Globus pallidus (tissue), 1 donor: ENCODE data around the gene TOX2.

Experiments used
- DNase-seq: peaks from one replicate; pipeline ENCODE4 v3.0.0-alpha.2; 2015; ENCODE audit warnings: low spot score

The TOX2 gene

DNA sequence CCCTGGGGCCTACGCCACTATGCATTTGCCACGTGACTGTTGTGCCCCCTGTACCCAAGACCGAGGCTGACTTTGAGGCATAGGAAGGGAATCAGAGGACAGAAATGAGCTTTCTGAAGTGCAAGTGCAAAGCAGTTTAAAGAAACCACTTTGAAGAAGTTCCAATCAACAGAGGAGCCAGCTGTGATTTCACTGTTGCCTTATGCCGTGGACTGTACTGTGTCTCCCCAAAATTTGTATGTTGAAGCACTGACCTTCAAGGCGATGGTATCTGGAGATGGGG is 161.2 kb downstream of the TOX2 start:
- no peak for DNase-seq

DNA sequence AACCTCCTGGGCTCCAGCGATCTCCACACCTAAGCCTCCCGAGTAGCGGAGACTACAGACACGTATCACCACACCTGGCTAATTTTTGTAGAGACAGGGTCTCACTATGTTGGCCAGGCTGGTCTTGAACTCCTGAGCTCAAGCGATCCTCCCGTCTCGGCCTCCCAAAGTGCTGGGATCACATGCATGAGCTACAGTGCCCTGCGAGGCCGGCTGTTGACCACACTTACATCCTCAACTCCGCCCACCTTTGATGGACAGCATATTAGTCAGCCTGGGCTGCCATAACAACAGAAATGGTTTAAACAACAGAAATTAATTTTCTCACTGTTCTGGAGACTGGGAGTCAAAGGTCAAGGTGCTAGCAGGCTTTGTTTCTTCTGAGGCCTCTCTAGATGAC is 164.6 kb downstream of the TOX2 start:
- no peak for DNase-seq

DNA sequence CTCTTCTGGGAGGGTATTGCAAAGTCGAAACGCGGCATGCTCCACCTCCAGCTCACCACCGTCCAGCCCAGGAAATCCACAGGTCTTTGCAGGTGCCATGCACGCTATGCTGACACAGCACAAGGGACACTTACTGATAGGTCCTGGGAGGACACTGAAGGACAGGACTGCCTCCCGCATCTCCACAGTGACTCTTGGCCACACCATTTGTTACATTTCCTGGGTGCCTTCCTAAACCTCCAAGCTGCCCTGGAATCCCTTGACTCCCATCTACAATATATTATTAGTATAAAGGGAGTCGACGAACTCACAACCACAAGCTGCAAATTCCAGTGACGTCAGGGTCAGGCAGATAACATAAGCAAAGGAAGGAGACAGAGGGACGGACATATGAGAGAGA is 165.4 kb downstream of the TOX2 start:
- no peak for DNase-seq

DNA sequence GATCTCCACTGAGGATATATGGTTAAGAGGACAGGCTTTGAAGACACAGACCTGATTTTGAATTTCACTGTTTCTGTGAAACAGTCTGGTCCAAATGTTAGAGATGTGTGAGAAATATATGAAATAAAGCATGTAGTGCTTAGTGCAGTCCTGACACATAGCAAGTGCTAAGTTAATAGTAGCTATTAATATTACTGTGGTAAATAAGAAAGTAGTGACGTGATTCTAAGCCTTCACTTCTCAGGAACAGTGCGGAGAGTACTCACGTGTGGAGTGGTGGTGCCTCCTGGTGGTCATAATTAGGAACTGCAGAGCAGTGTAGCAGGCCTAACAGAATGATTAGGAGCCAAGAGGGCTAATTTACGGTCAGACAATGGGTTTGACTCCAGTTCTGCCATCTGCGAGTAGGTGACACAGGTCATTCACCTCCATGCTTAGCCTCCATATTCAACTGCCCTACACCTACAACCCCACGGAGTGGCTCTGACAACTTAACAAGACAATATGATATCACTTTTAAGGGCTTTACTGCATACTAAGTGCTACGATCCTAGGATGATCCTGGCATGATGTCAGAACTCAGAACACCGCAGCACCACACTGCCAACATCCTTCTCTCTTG is 166.1 kb downstream of the TOX2 start:
- DNase-seq: peak; percentile 70

DNA sequence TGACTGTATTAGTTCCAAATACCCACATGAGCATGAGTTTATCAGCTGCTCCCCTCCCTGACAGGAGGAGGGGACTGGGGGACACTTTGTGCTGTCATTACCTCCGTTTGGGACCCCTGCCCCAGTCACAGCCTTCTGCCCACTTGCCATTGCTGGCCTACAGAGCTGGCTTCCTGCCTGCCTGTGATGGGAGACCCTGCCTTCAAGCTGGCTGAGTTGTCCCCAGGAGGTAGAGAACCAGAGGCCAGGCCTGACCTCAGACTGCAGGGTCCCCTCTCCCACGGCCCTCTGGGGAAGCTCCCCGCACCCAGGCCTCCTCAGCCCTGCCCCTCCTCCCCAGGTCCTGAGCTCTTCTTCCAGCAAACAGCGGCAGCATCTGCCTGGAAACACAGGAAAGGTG is 166.8 kb downstream of the TOX2 start:
- no peak for DNase-seq

DNA sequence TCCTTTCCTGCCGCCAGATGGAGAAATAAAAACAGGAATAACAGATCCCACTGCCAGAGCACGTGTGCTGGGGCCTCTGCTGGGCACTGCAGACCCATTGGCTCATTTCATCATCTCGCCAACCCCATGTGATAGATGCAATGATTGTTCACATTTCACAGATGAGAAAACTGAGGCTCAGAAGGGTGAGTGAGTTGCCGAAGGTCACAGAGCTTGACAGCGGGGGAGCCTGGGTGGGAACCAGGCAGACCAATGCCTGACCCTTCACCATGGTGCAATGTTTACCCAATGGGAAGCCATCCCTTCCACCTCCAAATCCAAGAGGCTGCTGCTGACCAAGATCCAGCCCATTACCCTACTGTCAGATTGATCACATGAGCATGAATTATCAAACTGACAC is 167.2 kb downstream of the TOX2 start:
- no peak for DNase-seq

DNA sequence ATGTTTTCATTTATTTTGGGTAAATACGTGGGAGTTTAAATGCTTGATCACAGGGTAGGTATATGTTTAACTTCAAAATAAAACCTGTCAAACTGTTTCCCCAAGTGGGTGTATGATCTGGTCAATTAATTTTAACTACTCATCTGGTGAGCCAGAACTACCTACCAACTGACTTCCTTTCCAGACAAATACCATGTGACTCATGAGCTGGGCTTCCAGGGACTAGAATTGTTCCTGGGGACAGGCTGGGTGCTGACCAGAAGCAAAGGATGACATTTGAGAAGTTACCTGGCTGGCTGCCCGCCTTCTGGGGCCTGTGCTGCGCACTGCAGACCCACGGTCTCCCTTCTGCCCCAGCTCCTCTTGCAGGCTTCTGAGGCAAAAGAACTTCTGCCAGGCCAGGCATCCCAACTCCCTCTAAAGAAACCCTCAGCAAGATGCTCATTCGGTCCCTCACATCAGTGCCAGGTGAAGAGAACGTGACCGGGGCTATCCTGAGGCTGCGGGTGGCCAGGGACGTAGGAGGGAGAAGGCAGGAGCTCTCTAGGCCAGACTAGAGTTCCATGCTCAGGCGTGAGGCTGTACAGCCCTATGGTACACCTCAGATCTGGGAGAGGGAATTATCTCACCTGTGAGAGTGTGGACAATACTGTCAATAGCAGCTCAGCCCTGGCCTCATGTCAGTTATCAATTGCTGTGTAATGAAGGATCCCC is 168.7 kb downstream of the TOX2 start:
- DNase-seq: no peak

DNA sequence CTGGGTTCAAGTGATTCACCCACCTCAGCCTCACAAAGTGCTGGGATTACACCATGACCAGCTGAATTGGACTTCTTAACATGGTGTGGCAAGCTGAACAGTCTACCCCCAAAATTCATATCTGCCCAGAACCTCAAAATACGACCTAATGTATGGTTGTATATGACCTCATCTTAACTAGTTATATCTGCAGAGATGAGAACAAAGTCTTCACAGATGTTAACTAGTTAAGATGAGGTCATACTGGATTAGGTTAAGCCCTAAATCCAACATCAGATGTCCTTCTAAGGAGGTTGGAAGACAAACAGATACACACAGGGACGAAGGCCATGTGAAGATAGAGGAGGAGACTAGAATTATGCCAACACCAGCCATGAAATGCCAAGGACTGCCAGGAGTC is 169.8 kb downstream of the TOX2 start:
- no peak for DNase-seq

DNA sequence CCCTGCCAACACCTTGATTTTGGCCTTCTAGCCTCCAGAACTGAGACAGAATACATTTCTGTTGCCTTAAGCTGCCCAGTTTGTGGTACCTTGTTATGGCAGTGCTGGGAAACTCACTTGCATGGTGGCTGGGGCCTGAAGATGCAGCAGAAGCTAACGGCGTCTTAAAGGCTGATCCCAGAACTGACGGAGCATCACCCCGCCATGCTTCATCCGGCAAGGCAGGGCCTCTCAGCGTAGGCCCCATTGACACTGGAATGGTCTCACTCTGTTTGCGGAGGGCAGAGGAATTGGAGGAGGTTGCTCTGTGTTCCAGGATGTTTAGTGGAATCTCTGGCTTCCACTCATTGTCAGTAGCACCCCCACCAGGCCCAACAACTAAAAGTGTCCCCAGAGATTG is 170.2 kb downstream of the TOX2 start:
- DNase-seq: no peak

DNA sequence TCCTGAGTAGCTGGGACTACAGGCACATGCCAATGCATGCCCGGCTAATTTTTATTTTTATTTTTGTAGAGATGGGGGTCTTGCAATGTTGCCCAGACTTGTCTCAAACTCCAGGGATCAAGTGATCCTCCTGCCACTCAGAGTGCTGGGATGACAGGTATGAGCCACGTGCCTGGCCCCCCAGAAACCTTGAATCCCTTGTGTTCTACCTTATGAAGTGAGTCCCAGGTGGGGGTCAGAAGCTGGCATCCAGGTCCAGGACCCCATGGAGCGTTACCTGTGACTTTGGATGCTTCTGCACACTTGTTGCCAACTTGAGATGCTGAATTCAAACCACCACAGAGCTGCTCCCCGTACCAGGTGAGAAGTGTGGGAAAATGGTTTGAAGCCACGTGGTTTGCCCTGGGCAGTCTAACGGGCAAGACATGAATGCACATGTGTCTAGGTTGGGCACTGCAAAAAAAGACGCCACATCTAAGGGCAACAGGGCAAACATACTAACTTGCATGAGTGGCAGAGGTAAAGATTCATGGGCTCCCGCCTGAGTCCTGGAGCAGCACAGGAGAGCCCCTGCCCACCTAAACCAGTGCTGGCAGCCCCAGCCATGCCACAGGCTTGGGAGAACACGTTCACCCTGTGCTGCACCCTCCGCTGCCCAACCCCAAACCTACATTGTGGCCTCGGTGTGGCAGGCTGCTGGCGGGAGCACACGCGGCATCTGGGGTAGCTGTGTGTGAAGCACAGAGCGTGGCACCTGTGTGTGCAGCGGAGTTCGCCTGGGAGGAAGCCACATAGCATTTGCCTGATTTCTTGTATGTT is 171.2 kb downstream of the TOX2 start:
- no peak for DNase-seq

DNA sequence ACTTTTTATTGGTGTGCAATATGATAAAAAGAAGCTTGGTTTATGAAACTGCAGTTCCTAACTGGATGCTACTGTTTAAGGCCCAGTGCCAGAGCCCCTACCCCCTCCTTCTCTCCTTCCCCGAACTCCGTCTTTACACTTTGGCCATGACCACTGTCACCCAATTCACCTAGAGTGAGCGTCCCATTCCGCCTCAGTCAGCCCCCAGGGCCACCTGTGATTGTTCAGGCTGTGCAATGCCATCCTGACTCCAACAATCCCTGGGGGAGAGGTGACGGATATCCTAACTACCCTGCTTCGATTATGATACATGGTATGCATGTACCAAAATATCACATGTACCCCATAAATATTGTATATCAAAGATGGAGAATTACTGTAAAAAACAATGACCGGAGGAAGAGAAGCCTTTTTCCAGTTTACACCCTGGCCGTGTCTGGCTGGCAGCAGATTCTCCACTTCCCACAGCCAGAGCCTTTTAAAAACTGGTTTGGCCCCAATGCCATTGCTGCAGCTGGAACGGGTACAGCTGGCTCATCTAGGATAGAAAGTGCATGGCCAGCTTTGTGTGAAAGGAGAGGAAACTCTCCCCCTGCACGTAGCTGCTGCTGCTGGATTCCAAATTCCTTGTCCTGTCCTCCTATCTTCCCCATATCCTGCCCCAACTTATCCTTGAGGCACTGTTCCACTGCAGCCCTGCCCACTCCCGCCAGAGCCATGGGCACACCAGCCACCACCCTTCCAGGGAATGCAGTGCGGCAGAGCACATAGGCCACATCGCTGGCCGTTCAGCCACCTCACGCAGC is 172.6 kb downstream of the TOX2 start:
- peak; percentile 20 for DNase-seq

DNA sequence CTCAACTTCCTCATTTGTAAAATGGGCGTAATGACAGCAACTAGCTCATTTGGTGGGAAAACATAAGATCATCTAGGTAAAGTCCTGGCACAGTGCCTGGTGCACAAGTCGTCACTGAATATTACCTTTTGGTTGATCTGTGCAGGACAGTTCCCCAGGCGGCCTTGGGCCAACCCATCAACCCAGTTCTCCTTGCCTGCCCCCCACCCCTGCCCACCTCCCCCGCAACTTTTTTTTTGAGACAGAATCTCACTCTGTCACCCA is 173.1 kb downstream of the TOX2 start:
- no peak for DNase-seq

DNA sequence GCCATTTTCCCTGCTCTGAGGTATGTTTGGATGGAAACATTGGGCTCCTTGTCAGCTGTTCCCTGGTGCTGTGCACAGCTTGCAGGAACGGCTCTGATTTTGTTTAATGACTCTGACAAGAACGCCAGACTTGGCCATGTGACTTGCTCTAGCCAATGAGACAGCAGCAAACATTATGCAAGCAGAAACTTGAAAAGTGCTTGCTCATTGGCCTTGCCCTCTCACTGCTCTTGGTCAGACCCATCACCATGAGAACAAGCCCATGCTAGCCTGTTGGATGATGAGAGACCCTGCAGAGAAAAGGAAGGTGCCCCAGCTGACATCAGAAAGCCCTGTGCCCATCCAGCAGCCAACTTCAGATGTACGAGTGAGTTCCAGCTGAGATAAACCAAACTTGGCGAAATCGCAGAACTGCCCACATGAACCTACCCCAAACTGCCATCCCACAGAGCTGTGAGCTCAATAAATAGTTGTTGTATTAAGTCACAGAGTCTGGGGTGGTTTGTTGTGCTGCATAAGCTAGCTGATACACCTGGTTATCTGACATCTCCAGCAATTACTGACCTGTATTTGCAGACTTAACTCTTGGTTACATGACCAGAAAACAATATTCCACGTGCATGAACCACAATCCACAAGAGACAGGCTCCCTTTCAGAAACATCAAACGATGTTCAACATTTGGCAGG is 175.5 kb downstream of the TOX2 start:
- DNase-seq: no peak

DNA sequence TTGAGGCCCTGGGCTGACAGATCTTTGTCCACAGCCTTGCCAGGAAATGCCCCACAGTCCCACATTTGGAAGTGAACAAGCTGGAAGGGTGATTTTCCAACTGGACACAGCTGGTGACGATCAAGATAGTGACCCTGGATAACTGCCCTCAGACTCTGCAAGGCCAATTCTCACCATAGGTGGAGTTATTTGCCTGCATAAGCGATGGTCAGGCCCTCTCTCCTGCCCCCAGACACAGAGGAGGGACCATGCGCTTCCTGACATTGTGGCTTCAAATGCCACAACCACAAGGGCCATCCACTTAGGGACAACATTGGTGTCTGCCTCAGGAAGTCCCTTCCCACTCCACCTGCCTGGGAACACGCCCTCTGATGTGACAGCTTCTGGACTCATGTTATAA is 176.4 kb downstream of the TOX2 start:
- DNase-seq: no peak

DNA sequence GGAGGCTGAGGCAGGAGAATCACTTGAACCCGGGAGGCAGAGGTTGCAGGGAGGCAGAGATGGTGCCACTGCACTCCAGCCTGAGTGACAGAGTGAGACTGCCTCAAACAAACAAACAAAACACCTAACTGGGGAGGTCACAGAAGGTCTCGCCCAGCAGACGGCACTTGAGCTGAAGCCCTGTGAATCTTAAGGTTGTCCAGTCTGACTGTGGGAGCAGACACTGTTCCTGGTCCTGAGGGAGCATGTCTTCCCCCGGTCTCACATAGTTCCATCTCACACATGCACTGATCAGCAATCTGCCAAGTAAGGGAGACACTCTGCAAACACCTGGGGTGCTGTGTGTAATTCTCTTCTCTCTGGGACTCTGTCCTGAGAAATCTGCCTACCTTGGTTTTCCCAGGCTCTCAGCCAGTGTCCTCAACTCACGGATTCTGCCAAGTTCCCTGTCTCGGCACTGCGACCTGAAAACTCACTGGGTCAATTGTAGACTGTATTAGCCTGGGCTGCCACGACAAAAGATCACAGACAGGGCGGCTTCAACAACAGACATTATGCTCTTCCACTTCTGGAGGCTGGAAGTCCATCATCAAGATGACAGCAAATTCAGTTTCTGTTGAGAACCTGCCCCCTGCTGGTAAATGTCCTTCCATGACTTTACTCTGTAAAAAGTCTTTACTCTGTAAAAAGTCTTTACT is 178.0 kb downstream of the TOX2 start:
- DNase-seq: no peak

DNA sequence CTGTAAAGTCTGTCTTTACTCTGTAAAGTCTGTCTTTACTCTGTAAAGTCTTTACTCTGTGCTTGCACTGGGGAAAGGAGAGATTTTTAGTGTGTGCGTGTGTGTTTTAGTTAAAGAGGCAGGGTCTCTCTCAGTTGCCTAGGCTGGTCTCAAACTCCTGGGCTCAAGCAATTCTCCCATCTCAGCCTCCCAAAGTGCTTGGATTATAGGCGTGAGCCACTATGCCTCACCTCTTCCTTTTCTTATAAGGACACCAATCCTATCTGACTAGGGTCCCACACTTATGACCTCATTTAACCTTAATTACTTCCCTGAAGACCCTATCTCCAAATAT is 178.6 kb downstream of the TOX2 start:
- no peak for DNase-seq

DNA sequence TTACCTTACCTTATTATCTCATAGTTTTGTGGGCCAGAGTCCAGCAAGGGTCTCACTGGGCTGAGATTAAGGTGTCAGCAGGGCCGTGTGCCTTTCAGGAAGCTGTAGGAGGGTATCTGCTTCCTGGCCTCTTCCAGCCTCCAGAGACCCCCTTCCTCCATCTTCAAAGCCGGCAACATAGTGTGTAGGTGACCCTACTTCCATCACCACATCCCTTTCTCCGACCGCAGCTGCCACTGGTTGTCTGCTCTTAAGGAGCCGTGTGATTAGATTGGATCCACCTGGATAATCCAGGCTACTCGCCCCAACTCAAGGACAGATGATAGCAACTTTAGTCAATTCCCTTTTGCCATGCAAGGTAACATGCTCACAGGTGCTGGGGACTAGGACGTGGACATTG is 181.2 kb downstream of the TOX2 start:
- DNase-seq: no peak

DNA sequence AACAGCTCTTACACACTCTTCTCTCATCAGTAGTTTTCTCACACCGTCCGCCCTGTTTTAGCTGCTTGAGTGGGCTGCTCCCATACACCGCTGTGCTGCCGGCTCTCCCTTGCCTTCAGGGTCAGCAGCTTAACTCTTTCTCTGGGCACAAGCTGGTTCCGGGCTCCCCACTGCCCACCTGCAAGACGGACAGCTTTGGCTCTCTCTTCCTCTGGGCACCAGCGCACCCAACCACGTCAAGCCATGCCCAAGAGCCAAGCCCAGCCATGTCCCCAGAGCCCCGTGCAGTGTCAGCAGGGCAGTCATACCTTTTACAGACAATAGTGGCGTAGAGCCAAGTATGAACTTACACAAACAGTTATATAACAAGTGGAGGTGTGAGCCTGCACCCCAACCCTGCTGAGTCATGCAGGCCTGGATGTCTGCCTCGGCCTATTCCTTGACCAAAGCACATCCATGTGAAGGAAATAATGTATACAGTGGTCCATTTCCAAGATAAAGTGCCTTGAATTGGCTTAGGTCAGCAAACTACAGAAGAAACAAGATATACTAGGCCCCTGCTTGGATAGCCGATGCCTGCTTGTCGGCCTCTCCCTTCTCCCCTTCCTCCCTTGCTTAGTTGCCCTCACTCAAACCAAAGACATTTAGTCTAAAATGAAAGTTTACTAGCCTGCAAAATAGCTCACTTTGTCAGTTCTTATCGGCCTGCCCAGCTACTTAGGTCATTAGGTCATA is 183.0 kb downstream of the TOX2 start:
- DNase-seq: no peak

DNA sequence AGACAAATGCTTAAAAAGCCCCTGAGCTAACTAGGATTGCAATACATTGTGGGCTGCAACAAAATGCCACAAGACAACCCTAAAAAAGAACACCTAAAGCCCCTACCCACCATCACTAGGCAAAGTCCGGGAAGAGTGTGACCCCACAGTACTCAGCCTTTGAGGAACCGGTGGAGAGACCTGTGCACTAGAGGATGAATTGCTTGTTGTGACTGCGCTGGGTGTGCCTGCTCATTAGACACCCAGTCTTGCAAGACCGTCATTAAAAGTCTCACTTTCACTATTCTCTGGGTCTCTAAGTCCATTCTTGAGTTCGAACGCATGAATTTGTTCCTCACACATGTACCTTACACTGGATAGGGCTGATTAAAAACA is 183.6 kb downstream of the TOX2 start:
- no peak for DNase-seq

DNA sequence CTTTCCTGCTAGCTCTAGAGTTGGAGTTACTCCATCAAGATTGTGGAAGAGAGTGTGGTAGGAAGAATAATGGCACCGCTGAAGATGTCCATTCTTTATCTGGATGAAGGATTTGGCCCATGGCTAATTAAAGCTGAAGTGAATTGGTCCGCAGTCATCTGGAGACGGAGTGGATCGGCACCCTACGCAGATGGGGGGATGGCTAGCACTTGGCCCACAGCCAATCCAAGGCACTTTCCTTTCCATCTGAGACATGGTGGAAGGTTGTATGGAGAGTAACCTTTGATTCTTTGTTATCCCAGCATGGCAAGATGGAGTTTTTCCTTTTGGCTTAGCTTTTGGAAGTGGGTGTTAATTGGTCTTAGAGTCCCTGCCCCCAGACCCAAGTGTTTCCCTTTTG is 184.0 kb downstream of the TOX2 start:
- no peak for DNase-seq

DNA sequence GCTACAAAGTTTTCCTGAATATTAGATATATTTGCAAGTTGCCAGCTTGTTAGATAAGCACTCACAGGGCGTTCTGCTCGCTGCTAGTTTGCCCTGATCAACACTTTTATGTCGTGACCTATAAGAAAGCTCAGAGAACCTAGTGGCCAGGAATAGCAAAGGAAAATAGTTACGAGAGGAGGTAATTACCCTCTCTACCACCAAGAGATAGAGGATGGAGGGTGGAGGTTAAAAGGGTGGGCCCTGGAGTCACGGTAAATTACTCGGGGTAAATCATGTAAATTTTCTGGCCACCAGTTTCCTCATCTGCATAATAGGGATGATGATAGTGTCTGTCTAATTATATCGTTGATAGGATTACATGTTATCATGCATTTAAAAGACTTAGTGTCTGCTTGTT is 185.2 kb downstream of the TOX2 start:
- no peak for DNase-seq
